ENCODE results near the gene RNASE9.
"Not testable (repeated sequence)": the region's sequence is repeated elsewhere in the genome, so short reads cannot be mapped to it uniquely, and the experiment has no call there.

The RNASE9 gene

GRCh38 chr14:20515846-20516245 is 45.0 kb downstream of the RNASE9 start:
- DNase-seq, result no peak

DNA sequence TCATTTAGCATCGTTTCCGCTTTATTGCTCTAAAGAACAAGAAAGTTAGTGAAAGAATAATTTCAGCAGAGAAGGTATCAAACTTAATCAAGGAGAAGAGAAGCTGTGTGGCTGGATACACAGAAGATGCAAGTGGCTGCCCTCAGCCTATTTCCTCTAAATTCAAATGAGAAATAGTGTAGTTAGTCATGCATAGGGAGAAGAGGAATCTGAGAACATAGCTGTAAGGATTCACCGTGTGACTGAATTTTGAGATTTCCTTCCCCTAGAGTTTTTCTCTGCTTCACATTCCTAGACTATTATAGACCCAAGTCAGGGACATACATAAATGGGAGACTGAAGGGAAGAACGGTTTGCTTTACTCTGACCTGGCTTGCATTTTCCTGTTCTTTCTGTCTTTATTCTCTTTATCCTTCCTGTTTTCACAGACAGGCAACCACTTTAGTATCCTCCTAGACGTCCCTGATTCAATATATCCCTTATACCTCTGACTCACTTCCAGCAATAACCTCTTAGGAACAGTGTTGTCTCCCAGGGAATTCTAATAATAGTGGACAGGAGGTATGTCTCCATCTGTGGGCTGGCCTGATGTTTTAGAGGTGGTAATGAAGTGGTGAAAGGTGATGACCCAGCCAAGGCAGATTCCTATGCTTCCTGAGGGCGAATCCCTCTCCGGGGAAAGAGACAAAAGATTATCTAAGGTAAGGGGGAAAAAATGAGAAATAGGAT is 48.5 kb downstream of the RNASE9 start:
- DNase-seq, result no peak

GRCh38 chr14:20508367-20508766 is 52.5 kb downstream of the RNASE9 start:
- DNase-seq, result no peak

DNA sequence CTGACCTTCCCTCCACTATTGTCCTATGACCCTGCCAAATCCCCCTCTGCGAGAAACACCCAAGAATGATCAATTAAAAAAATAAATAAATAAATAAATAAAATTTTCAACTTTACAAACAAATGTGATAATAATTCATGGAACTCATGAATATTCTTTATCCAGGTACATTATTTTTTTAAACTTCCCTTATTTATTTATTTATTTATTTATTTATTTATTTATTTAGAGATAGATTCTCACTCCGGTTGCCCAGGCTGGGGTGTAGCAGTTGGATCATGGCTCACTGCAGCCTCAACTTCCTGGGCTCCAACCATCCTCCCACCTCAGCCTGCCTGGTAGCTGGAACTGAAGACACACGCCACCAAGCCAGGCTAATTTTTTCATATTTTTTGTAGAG is 53.3 kb downstream of the RNASE9 start:
- DNase-seq, result not testable (repeated sequence)

DNA sequence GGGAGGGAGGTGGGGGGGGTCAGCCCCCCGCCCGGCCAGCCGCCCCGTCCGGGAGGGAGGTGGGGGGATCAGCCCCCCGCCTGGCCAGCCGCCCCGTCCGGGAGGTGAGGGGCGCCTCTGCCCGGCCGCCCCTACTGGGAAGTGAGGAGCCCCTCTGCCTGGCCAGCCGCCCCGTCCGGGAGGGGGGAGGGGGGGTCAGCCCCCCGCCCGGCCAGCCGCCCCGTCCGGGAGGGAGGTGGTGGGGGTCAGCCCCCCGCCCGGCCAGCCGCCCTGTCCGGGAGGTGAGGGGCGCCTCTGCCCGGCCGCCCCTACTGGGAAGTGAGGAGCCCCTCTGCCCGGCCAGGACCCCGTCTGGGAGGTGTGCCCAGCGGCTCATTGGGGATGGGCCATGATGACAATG is 54.1 kb downstream of the RNASE9 start:
- not testable (repeated sequence) for DNase-seq

- DNase-seq, result not testable (repeated sequence)
Observed at GRCh38 chr14:20506276-20506675, 54.6 kb downstream of the RNASE9 start.
